GM18868 (cell line): ENCODE results near the gene TXNDC11.

Source experiments
- ATAC-seq: cut with Tn5 transposase; IDR thresholded peaks from one replicate; pipeline ENCODE4 v1.9.1; 2021; ENCODE audit warnings: mild to moderate bottlenecking, moderate library complexity; ENCODE audit not compliant: unreplicated experiment

TXNDC11 gene

DNA sequence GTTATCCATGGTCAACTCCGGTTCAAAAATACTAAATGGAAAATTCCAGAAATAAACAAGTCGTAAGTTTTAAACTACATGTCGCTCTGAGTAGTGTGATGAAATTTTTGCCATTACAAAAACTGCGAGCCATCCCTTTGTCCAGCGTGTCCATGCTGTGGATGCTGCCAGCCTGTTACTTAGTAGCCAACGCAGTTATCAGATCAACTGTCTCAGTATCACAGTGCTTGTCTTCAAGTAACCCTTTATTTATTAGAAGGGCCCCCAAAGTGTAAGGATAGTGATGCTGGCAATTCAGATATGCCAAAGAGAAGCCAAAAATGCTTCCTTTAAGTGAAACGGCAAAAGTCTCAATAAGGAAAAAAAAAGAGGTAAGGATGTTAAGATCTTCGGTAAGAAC lies 50.5 kb downstream of the TXNDC11 start:
- ATAC-seq: no peak

DNA sequence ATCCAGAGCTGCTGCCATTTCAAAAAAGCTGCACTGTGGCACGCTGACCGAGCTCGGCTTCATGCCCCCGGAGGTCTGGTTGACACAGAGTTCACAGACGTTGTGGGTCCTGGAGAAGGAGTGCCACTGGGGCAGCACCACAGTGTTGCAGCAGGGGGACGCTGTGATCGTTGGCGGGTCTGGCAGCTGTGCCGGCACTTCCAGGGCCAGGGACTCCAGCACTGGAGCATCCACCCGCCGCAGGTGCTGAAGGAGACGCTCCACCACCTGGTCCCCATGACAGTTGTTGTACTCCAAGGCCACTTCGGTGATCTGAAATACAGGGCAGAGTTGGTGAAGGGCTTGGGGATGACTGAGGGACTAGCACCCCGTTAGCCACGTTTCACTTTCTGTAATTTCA lies 50.9 kb downstream of the TXNDC11 start:
- ATAC-seq: no peak

DNA sequence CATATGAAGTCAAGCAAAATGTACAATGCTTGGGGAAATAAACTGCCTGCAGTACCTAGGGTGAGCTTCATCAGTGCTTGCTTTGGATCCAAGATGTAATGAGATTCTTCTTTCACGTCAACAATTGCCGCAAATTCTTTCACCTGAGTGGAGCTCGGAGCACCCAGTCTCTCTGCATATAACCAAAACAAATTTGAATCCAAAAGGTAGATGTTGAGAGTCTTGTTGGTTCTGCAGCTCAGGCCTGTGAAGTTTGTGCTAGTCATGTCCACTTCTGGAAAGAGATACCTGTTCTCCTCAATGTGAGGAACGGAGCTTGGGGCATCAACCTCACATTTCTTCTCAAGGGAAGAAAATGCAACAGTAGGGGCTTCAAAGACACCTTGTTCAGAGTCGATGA lies 51.4 kb downstream of the TXNDC11 start:
- no peak for ATAC-seq

- peak; percentile 82 for ATAC-seq
These were observed 53.4 kb downstream of the TXNDC11 start for GRCh38 chr16:11689031-11689840.

- ATAC-seq: no peak
These were observed 54.2 kb downstream of the TXNDC11 start for GRCh38 chr16:11688520-11688886.

DNA sequence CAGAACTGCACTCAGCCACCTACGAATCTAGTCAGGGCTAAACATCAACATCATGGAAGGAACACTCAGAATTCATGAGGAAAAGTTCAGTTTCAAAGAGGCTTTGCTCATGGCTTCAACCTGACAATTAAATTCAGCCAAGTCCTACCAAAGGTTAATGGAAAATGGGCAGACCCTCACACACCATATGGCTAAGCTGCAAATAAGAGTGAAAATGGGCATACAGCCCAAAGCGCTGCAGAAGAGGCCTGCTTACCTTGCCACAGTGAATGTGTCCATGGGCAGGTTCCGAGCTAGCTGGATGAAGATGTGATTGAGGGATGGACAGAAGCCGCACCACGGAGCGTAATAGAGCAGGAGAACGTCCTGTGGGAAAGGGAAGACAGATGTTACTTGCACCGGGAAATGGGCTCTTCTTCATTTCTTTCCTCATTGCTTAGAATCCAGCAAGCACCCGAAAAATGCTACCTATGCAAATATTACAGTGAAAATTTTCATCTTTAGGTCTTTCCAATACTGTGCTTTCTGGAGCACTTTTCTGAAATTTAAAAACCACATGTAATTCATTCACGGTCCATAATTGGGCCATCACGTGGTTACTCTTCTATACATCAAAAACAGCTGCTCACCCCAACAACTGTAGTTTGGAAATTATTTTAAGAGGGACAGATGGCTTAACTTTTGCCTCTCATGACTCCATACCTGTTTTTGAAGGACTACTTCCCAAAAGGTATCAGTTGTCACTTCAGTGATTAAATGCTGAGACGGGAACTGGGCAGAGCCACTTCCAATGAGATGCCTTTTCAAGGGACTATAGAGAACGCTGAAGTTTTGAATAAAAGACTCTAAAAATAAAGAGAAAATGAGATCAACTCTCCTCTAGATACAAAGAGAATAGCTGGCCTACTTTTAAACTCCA lies 54.8 kb downstream of the TXNDC11 start:
- ATAC-seq: no peak

DNA sequence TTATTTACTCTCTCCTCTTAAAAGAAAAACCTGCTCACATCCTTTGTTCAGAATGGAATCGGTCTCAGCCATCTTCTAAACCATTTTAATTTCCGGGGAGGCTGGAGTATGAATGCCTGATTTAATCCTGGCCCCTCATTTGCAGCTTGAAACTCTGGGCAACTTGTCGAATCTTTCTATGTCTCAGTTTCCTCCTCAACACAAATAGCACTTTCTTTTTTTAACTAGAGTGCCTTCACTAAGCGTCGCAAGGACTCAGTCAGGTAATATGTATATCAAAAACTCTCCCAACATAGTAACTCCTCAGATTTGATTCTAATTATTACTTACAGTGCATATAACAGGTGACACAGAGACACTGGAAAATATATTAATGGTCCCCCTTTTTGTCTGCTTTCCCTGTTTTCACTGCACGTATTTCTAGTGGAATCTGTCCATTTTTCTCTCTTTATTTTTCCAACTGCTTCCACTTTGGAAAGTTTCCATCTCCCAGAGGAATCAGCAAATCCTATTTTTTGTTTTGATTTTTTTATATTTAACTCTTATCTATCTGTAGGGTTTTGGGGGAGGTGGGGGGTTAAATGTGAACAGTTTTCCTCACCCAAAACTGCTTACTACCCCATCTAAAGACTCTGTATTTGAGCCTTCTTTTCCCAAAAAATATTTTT lies 55.8 kb downstream of the TXNDC11 start:
- ATAC-seq: no peak

- no peak for ATAC-seq
These were observed 56.6 kb downstream of the TXNDC11 start for GRCh38 chr16:11685844-11686618.

GRCh38 chr16:11684231-11685025 lies 58.2 kb downstream of the TXNDC11 start:
- no peak for ATAC-seq

DNA sequence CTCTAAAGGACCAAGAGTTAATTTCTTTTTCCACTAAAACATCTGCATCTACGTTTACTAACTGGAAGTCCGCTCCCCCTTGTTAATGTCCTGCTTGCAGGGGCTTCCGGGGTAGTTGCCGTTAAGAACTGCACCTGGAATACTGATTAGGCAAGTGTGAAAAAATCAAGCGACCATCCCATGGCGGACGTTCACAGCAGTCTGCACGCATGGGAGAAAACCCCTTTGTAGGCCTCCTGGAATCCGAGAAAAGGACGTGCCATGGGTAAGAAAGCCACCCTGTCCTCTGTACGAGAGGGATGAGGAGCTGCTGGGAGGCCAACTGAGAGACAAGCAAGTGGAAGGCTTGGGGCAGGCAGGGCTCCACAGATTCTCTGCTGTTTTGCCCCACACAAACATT lies 59.5 kb downstream of the TXNDC11 start:
- no peak for ATAC-seq

DNA sequence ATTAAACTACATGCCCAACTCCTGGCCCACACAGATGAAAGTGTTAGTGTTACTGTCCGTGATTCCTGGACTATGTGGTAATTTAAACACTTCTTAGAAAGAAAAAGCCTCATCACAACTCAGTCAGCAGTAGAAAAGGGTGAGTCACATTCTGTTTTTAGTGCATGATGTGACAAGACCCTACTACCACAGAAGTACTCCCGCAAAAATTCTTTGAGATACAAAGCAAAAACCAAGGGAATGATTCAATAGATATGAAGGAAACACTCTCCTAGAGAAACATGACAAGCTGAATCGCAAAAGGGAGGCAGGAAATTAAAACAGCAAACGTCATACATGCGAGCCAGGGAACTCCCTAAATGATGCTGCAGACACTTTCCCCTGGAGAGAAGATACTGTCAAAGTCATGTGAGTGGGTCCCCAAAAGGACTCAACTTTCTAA lies 60.0 kb downstream of the TXNDC11 start:
- peak; percentile 37 for ATAC-seq

DNA sequence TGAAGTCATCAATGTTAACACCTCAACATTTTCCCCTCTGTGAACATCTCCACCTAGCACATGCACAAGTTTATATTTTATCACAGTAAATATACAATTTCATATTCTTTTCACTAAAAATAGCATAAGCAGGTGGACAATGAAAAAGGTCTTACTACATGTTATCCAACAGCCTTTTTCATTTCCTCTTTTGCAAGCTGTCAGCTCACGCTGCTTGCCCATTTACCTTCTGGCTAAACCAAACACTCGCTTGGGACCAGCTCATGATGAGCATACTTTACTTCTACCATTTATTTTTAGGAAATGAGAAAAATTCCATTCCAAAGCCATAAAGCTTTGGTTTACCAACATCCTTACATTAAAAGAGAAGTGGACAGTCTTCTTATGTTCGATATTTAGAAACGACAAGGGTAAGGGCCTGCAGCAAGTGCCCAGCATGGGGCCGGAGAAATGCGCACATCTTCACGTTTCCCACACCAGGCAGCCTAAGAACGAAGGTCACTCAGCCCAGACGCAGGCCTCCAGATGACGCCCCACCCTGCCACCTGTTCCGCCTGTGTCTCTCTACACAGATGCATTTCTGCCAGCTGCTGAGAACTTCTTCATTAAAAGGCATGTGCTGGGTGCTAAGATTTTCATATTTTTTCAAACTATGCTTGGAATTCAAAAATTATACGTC lies 60.5 kb downstream of the TXNDC11 start:
- ATAC-seq: peak; percentile 50

DNA sequence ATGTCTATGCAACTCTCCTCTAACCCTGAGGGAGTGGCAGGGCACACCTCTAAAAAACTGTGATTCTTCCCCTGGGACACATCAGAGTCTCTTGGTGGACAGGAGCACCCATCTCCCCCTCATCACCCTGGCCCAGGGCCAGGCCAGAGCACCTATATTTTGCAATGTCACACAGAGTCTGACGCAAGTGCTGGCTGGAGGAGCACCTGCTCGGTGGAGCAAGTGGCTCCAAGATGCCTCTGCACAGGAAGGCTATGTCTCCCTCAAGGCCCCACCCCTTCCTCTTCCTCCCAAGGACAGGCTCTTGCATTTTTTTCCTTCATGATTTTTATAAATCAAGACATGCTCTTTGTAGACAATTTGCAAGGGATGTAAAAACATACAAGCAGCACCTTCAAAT lies 61.1 kb downstream of the TXNDC11 start:
- ATAC-seq: peak; percentile 8

DNA sequence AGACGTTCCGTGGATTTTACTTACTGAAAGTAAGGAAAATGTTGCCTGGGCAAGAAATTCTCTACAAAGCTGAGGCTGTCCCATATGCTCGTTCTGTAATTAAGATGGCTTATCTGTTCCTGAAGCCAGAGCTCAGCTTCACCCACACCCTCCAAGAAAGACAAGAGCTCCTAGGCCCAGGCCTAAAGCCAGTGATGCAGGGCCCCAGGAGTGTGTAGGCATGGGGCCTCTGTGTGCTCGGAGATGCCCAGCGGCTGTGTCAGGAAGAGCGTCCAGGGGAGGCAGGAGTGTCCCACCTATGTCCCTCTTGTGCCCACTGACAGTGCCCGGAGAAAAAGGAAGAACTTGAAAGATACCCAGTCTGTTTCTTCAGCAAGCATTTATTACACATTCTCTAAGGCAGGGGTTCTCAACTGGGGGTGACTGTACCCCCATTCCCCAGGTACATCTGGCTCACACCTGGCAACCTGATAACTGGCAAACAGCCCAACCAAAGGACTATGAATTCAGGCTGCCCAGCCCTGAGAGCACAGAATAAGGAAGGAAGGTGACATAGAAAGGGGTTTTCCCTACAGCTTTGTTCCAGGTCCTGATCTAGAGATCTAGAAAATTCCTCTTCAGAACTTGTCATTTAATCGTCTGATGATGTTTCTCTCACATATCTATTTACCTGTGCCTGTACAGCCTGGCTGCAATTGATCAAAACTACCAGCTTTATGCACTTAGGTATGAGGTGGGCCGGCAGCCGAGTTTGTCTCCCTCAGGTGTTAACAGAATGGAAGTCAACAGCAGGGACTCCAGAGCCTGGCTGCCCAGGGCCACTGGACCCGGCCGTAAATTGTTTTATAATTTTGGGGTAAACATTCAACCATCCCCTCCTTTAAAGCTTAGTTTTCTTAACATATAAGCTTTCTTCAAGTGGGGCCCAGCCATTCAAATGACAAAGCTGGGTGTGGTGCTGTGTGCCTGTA lies 62.4 kb downstream of the TXNDC11 start:
- no peak for ATAC-seq

DNA sequence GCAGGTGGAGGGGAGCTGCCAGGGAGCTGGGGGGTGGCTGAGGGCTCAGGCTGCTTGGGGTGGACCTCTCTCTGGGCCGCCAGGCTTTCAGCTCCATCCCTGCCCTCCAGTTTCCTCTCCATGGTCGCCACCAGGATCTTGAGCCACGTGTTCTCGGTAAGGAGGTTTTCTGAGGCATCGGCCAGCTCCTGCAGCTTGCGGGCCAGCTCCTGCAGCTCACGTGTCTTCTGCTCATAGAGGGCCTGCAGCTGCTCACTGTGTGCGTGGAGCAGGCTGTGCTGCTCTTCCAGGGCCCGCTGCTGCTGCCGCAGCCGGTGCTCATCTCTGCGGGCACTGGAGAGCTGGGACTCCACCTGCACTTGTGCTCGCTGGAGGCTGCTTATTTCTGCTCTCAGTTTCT lies 63.4 kb downstream of the TXNDC11 start:
- ATAC-seq: no peak

- no peak for ATAC-seq
These were observed 64.4 kb downstream of the TXNDC11 start for GRCh38 chr16:11677959-11678881.

DNA sequence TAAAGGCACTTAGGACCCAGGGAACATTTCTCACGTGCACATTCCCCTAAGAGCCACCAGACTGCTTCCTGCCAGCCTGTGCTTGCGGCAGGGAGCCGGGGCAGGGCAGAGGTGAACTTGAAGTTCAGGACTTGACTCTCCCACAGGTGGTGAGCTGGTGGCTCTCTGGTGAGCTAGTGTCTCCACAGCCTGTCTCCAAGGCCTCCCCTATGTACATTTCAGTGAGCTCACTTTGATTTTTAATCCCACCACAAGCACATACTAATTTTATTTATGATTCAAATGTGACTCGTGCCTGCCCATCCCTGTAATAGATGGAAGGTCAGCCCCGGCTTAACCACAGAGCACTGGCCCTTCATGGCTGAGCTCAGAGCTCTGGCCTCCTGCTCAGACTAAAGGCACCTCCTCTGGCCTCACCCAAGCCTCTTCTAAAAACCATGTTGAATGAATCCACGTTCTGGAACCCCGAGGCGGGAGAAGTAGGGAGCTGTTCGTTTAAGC lies 65.2 kb downstream of the TXNDC11 start:
- ATAC-seq: no peak
